Fibroblast of skin of right biceps (primary cell): Measurements from ENCODE around the gene PLPPR4.
"Not testable (repeated sequence)": the region's sequence is repeated elsewhere in the genome, so short reads cannot be mapped to it uniquely, and the experiment has no call there.

ENCODE experiments used
- DNase-seq: peaks from one replicate; pipeline ENCODE4 v3.0.0-alpha.2; 2013

The PLPPR4 gene

GRCh38 chr1:99270646-99271045 is 6.4 kb downstream of the PLPPR4 start:
- no peak for DNase-seq

- no peak for DNase-seq
Measured at GRCh38 chr1:99271249-99271648, 7.0 kb downstream of the PLPPR4 start.

DNA sequence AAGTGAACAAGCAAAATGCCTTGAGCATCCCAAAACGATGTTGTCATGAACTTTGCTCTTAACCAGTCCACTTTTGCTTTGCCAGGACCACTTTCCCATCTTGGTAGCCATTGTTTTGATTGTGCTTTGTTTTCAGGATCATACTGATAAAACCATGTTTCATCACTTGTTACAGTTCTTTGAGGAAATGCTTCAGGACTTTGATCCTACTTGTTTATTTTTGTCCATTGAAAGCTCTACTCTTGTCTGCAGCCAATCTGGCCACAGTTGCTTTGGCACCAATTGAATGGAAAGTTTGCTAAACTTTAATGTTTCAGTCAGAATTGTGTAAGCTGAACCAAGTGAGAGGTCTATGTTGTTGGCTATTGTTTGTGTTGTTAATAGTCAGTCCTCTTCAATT is 12.8 kb downstream of the PLPPR4 start:
- DNase-seq = no peak

DNA sequence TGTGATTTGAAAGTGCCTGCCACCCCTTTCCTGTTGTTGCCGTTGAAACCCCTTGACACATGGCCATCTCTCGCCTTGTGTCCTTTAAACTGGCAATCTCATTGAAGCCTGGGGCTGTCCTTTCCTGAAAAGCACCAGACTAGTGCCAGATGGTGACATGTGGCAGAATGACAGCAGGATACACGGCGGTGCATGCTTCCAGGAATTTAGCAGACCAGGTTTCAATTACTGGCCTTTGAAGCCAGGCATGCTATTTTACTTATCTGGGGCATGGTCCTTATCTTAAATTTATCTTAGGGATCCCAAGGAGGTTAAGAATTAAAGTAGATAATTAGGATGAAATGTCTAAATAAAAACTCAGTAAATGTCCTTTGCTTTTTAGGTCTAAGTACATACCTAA is 15.2 kb downstream of the PLPPR4 start:
- DNase-seq = no peak

- no peak for DNase-seq
Measured at GRCh38 chr1:99281105-99281504, 16.8 kb downstream of the PLPPR4 start.

DNA sequence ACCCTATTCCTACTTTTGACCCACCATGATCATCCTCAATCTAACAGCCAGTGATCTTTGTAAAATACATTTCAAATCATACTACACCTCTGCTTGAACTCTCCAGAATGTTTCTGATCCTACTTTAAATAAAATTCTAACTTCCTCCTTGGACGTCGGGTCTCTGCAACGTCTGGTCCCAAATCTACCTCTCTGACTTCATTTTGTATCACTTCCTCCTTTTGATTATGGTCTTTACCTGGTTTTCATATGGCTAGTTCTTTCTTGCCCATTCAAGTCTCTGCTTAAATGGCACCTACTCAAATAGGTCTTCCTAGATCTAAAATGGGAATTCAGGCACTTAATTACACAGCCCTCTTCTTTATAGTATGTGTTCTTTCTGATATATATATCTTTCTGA is 18.2 kb downstream of the PLPPR4 start:
- no peak for DNase-seq

DNA sequence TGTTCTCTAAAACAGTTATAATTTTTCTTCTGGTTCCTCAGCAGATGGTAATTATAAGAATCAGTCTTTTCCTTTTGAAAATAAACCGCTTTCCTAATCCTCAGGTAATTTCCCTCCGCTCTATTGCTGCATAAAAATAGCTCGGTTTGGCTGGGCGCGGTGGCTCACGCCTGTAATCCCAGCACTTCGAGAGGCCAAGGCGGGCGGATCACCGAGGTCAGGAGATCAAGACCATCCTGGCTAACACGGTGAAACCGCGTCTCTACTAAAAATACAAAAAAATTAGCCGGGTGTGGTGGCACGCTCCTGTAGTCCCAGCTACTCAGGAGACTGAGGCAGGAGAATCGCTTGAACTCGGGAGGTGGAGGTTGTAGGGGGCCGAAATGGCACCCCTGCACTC is 19.2 kb downstream of the PLPPR4 start:
- not testable (repeated sequence) for DNase-seq

GRCh38 chr1:99292886-99293285 is 28.6 kb downstream of the PLPPR4 start:
- peak; percentile 12 for DNase-seq

- DNase-seq = no peak
Measured at GRCh38 chr1:99297923-99298322, 33.6 kb downstream of the PLPPR4 start.

GRCh38 chr1:99304725-99305282 is 40.5 kb downstream of the PLPPR4 start:
- no peak for DNase-seq

GRCh38 chr1:99305626-99306025 is 41.3 kb downstream of the PLPPR4 start:
- peak; percentile 47 for DNase-seq

- DNase-seq = no peak
Measured at GRCh38 chr1:99306056-99306455, 41.8 kb downstream of the PLPPR4 start.

- DNase-seq = no peak
Measured at GRCh38 chr1:99306644-99307043, 42.4 kb downstream of the PLPPR4 start.

- no peak for DNase-seq
Measured at GRCh38 chr1:99315305-99315704, 51.0 kb downstream of the PLPPR4 start.

DNA sequence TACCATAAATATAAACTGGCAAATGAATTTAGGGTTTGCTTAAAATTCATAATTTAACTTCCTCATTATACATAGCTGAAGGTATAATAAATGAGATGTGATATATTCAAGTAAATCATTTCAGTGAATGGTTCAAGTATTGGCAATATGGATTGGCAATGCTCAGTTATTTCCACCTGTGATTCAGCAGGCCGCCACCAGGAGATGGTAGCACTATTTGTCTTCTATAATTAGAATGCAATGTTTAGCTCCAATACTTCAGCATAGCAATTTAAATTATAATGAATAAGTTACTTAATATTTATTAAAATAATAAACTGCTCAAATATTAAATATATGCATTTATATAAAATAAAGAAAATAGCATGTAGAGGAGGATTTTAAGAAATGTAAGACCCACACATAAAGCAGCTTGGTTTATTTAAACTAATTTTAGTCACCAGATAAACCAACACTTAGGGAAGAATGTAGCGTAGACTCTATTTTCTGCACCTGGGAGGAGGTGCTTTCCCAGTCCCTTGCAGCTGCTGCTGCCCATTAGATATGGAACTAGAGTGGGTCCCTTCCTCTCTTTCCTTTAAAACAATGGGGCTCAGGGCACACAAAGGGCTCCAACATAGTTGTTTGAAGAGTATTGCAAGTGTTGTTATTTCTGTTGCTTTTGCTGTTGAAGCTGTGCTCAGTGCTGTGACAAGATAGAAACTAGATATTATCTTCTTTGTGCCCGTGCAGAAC is 62.1 kb downstream of the PLPPR4 start:
- DNase-seq = no peak

GRCh38 chr1:99327357-99327756 is 63.1 kb downstream of the PLPPR4 start:
- no peak for DNase-seq

- no peak for DNase-seq
Measured at GRCh38 chr1:99328171-99328570, 63.9 kb downstream of the PLPPR4 start.

- no peak for DNase-seq
Measured at GRCh38 chr1:99331083-99331482, 66.8 kb downstream of the PLPPR4 start.

DNA sequence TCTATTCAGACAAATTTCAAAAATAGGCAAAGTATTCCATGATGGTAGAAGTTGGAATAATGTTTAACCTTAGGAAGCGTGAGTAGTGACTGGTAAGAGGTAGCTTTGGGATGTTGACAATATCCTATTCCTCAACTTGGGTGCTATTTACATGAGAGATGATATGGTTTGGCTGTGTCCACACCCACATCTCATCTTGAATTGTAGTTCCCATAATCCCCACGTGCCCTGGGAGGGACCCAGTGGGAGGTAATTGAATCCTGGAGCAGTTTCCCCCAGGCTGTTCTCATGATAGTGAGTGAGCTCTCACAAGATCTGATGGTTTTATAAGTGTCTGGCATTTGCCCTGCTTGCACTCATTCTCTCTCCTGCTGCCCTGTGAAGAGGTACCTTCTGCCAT is 67.3 kb downstream of the PLPPR4 start:
- DNase-seq = no peak

DNA sequence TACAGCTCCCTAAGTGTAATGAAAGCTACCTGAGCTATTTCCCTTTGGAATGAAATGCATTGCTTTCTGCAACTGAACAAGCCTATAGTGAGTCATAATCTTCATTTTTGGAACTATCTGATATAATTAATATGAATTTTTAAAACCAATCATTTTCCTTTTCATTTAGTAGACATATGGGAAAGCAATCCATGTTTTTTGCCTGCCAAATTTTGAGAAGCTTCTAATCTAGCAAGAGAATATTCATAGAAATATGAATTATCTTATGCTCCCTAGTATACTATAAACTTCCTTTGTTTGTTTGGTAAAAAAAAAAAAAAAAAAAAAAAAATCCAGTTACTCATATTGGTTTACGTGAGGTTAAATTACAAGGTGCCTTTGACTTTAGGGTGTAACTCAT is 68.3 kb downstream of the PLPPR4 start:
- DNase-seq = no peak

GRCh38 chr1:99334991-99335390 is 70.7 kb downstream of the PLPPR4 start:
- DNase-seq = no peak

DNA sequence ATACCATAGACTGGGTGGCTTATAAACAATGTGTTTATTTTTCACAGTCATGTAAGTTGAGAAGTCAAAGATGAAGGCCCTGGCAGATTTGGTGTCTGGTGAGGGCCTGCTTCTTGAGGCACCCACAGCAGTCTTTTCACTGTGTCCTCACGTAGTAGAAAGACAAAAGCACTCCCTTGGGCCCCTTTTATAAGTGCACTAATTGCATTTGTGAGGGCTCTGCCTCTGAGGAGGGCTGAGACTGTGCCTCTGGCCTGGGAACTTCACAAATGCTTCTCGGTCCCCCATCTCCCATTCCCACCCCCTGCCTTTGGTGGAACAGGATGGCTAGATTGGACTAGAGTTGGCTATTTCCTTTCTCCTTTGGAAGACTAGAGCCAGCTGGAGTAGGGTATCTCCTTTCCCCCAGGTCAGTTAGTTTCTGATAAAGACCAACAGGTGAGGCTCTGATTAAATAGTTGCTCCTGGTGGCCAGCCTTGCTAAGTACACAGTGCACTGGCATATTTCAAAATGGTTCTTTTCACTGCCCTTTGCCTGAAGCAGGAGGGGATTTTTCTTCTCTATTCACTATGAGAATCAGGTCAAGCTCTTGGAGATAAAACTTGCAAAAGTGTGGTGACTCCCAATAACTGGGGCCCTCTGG is 82.9 kb downstream of the PLPPR4 start:
- DNase-seq = no peak

DNA sequence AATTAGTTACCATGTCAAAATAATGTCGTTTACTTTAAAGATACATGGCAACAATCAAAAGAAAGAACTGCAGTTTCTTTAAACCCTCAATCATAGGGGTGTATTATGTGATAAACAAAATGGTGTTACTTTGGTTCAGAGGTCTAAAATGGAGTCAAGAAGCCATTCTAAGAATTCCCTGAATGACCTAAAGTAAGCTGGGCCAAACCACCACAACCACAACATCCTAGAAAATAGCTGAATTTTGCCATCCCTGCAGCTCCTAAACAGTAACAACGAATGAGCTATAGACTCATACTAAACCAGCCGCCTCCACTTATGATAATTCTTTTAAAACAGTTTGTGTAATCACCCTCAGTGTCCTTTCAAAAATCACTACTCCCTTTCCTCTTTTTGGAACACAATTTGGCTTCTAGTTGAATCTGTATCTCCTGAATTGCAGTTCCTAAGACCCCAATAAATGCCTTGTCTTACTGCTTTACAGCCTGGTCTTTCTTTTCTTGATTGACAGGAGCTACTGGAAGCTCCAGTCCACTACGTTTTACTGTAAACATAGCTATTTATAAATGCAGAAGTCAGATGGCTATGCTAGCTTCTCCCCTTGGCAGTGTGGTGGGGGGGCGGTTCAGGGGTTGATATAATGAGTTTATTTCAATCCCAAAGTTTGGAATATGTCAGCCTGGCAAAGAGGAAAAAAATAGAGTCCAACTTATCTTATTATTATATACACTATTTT is 84.3 kb downstream of the PLPPR4 start:
- DNase-seq = no peak

DNA sequence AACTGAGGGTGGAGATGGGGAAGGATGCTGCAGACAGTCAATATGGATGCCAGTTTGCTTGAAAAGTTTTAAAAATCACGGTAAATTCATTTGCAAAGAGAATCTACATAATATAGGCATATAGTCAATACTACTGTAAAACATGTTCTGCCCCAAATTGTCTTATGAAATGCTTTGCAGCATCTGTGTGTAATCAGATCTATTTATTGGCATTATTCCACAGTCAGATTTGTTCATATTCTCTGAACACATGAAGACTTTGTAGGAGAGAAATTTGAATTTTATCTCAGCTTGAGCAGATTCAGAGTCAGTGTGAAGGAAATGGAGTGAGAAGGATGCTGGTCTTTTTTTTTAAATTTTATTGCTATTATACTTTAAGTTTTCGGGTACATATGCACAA is 88.5 kb downstream of the PLPPR4 start:
- DNase-seq = no peak
